H1 (cell line): ENCODE results near the gene MAGOHB. TPM values are rescaled to one million over a fixed set of nuclear protein-coding genes. Genes with fewer than 3 reads are reported as not detected.

Experiments
- CBX5 ChIP-seq: fragments of 300-800, 300-1000 bp; sonication (generic); IDR thresholded peaks from 2 replicates; pipeline ENCODE4 v1.7.1; 2016; ENCODE audit warnings: antibody characterized with exemption, low read length, low read depth
- EGR1 ChIP-seq: IDR thresholded peaks from 2 replicates; pipeline ENCODE4 v1.6.1; 2011; ENCODE audit warnings: low read depth, low read length, borderline replicate concordance
- EP300 ChIP-seq, 2 experiments: IDR thresholded peaks; 1 replicate in 1 of 2; 2 replicates in 1 of 2; pipeline ENCODE4 v1.6.1; 2011 to 2012; ENCODE audit warnings: low read depth in 2 of 2, low read length in 2 of 2, mild to moderate bottlenecking in 2 of 2, borderline replicate concordance in 1 of 2, inconsistent platforms in 1 of 2, moderate library complexity in 1 of 2
- polyA plus RNA-seq, 7 experiments: library from polyadenylated mRNA; depleted of rRNA in 3 of 7; stranded (reverse) in 5 of 7; unstranded in 2 of 7; fragments of >200 nt in 5 of 7; fragments of 200-250 nt in 2 of 7; gene quantifications; 1 replicate in 5 of 7; 2 replicates in 1 of 7; 4 replicates in 1 of 7; pipeline versions ENCODE4 v1.2.1 to v1.2.3, GENCODE V29; 2011 to 2013; ENCODE audit warnings: missing spikeins in 2 of 7, mixed read lengths in 2 of 7
- total RNA-seq: library from RNA; stranded (reverse); fragmentation: NEBNext Ultra II Directional; extraction: Animal tissue kit (Norgen Biotek cat#: 25700); gene quantifications from 2 replicates; pipeline ENCODE4 v1.2.1, GENCODE V29; 2021

Gene MAGOHB
- total and polyA plus RNA-seq, 2 of the 8 experiments (the other 6 are each of a cell fraction or from before 2014, with no cell fraction given), result 21.5 to 53.7 TPM

- TF ChIP-seq EP300 (IDR thresholded peaks at IDR 0.05; ENCODE audit: borderline replicate concordance in 1 of 2, low read depth in 2 of 2, low read length in 2 of 2), result no peak
- TF ChIP-seq CBX5, result no peak
- no peak for TF ChIP-seq EGR1
Measured at GRCh38 chr12:10636124-10636523, 22.7 kb upstream of the MAGOHB start (continued).
